HepG2 (cell line): ENCODE data around the gene SEPTIN10. TPM values are rescaled to one million over a fixed set of nuclear protein-coding genes. Genes with fewer than 3 reads are reported as not detected.

ENCODE experiments used
- AGO1 ChIP-seq: fragments of 200-400 bp; formaldehyde crosslinking; IDR thresholded peaks from 2 replicates; pipeline ENCODE4 v1.6.1; 2017; ENCODE audit warnings: mild to moderate bottlenecking, low read depth, low read length, moderate library complexity; ENCODE audit not compliant: poor library complexity, severe bottlenecking
- IRF2 ChIP-seq: IDR thresholded peaks from 2 replicates; pipeline ENCODE4 v1.6.1; 2018; ENCODE audit warnings: missing genetic modification reagents, missing compliant biosample characterization
- KDM3A ChIP-seq: IDR thresholded peaks from 2 replicates; pipeline ENCODE4 v1.6.1; 2018; ENCODE audit warnings: low read depth, missing compliant biosample characterization
- MED8 ChIP-seq: sonication (generic); formaldehyde crosslinking; IDR thresholded peaks from 2 replicates; pipeline ENCODE4 v1.8.1; 2023; ENCODE audit warnings: mild to moderate bottlenecking, missing genetic modification reagents; ENCODE audit not compliant: insufficient replicate concordance
- NFATC3 ChIP-seq: sonication (generic); formaldehyde crosslinking; IDR thresholded peaks from 2 replicates; pipeline ENCODE4 v1.5.1; 2020; ENCODE audit warnings: mild to moderate bottlenecking, missing genetic modification reagents
- PATZ1 ChIP-seq: sonication (generic); formaldehyde crosslinking; IDR thresholded peaks from 2 replicates; pipeline ENCODE4 v1.4.0; 2020; ENCODE audit warnings: missing genetic modification reagents
- PAX8 ChIP-seq: sonication (generic); formaldehyde crosslinking; IDR thresholded peaks from 2 replicates; pipeline ENCODE4 v1.8.0; 2022; ENCODE audit warnings: mild to moderate bottlenecking, missing genetic modification reagents, borderline replicate concordance
- PRPF4 ChIP-seq: fragments of 200-400 bp; formaldehyde crosslinking; IDR thresholded peaks from 2 replicates; pipeline ENCODE4 v1.6.1; 2016; ENCODE audit warnings: low read length, low read depth; ENCODE audit not compliant: poor library complexity, severe bottlenecking
- RAD21 ChIP-seq: fragments of 450-650 bp; formaldehyde crosslinking; IDR thresholded peaks from 2 replicates; pipeline ENCODE4 v1.5.0; 2020; ENCODE audit warnings: mild to moderate bottlenecking
- RFX5 ChIP-seq: IDR thresholded peaks from 2 replicates; pipeline ENCODE4 v1.6.1; 2011; ENCODE audit warnings: low read depth, low read length, improper control_type of control experiment
- SRSF9 ChIP-seq: fragments of 200-400 bp; formaldehyde crosslinking; IDR thresholded peaks from 2 replicates; pipeline ENCODE4 v1.6.1; 2018; ENCODE audit warnings: borderline replicate concordance, mild to moderate bottlenecking, low read depth, low read length; ENCODE audit not compliant: insufficient read depth, poor library complexity, severe bottlenecking
- TCF7 ChIP-seq: sonication (generic); IDR thresholded peaks from 2 replicates; pipeline ENCODE4 v1.6.1; 2016; ENCODE audit warnings: antibody characterized with exemption, low read depth
- TMF1 ChIP-seq: sonication (generic); formaldehyde crosslinking; IDR thresholded peaks from 2 replicates; pipeline ENCODE4 v1.8.1; 2022; ENCODE audit warnings: low read depth, missing genetic modification reagents
- ZBTB44 ChIP-seq: sonication (generic); formaldehyde crosslinking; IDR thresholded peaks from 2 replicates; pipeline ENCODE4 v1.4.0; 2020; ENCODE audit warnings: missing genetic modification reagents
- ZBTB7A ChIP-seq: sonication (generic); formaldehyde crosslinking; IDR thresholded peaks from 2 replicates; pipeline ENCODE4 v1.8.0; 2022; ENCODE audit warnings: mild to moderate bottlenecking, missing genetic modification reagents
- ZC3H4 ChIP-seq: sonication (generic); formaldehyde crosslinking; IDR thresholded peaks from 2 replicates; pipeline ENCODE4 v1.4.0; 2020; ENCODE audit warnings: missing genetic modification reagents, borderline replicate concordance
- ZKSCAN1 ChIP-seq: fragments of 150-350 bp; IDR thresholded peaks from 2 replicates; pipeline ENCODE4 v1.6.1; 2014; ENCODE audit warnings: low read length
- ZMYM3 ChIP-seq: sonication (generic); formaldehyde crosslinking; IDR thresholded peaks from 2 replicates; pipeline ENCODE4 v1.5.1; 2020; ENCODE audit warnings: mild to moderate bottlenecking, missing genetic modification reagents
- ZNF251 ChIP-seq: sonication (generic); formaldehyde crosslinking; IDR thresholded peaks from 2 replicates; pipeline ENCODE4 v1.9.0; 2021; ENCODE audit warnings: mild to moderate bottlenecking, missing genetic modification reagents
- ZNF263 ChIP-seq: sonication (generic); formaldehyde crosslinking; IDR thresholded peaks from 2 replicates; pipeline ENCODE4 v1.4.0; 2020; ENCODE audit warnings: missing genetic modification reagents
- ZNF274 ChIP-seq: sonication (generic); formaldehyde crosslinking; IDR thresholded peaks from 2 replicates; pipeline ENCODE4 v1.5.1; 2020; ENCODE audit warnings: mild to moderate bottlenecking, missing genetic modification reagents
- ZNF660 ChIP-seq: sonication (generic); formaldehyde crosslinking; IDR thresholded peaks from 2 replicates; pipeline ENCODE4 v1.5.1; 2020; ENCODE audit warnings: mild to moderate bottlenecking, low read depth, missing genetic modification reagents, borderline replicate concordance
- polyA plus RNA-seq, 8 experiments: library from polyadenylated mRNA; depleted of rRNA in 3 of 8; stranded (reverse) in 7 of 8; unstranded in 1 of 8; fragments of >200 nt; fragmentation: Illumina TruSeq in 4 of 8; extraction: Trizol in 4 of 8; gene quantifications; 2 replicates each; pipeline versions ENCODE4 v1.2.1 to v1.2.3, GENCODE V29; 2011 to 2016; ENCODE audit warnings: low read depth in 4 of 8, missing spikeins in 1 of 8, mixed read lengths in 1 of 8; ENCODE audit not compliant: insufficient read depth in 1 of 8
- total RNA-seq, 5 experiments: library from RNA; depleted of rRNA; stranded (reverse); fragments of >200 nt; fragmentation: Illumina TruSeq; extraction: Trizol; gene quantifications; 2 replicates each; pipeline ENCODE4 v1.2.3, GENCODE V29; 2016; ENCODE audit warnings: low read depth in 1 of 5
- TF ChIP-seq, protein P1 (sequence below): IDR thresholded peaks from 2 replicates; pipeline ENCODE4 v1.6.1; 2018; ENCODE audit warnings: missing genetic modification reagents, mild to moderate bottlenecking, missing compliant biosample characterization
- TF ChIP-seq, protein P2 (sequence below): sonication (generic); formaldehyde crosslinking; IDR thresholded peaks from 2 replicates; pipeline ENCODE4 v1.5.1; 2020; ENCODE audit warnings: missing genetic modification reagents, mild to moderate bottlenecking, borderline replicate concordance

SEPTIN10 gene
- total and polyA plus RNA-seq, 2 of the 13 experiments (the other 11 are each of a cell fraction or from before 2014, with no cell fraction given), result 45.8 to 67.5 TPM

GRCh38 chr2:109630441-109631430, 17.0 kb upstream of the SEPTIN10 start (continued):
- TF ChIP-seq IRF2 (CRISPR knock-in tag), result peak; percentile 89
- TF ChIP-seq TCF7, result no peak
- no peak for TF ChIP-seq ZBTB7A (CRISPR knock-in tag)
- TF ChIP-seq NFATC3, result 0 out of 2 replicates have a peak, but pooled peaks have one; percentile 54
- TF ChIP-seq RFX5, result no peak
- TF ChIP-seq, protein P1, sequence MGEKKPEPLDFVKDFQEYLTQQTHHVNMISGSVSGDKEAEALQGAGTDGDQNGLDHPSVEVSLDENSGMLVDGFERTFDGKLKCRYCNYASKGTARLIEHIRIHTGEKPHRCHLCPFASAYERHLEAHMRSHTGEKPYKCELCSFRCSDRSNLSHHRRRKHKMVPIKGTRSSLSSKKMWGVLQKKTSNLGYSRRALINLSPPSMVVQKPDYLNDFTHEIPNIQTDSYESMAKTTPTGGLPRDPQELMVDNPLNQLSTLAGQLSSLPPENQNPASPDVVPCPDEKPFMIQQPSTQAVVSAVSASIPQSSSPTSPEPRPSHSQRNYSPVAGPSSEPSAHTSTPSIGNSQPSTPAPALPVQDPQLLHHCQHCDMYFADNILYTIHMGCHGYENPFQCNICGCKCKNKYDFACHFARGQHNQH (CRISPR knock-in tag), result peak; percentile 65
- no peak for TF ChIP-seq ZNF274 (CRISPR knock-in tag)
- TF ChIP-seq TMF1 (CRISPR knock-in tag), result no peak
- no peak for TF ChIP-seq MED8
- TF ChIP-seq, protein P2, sequence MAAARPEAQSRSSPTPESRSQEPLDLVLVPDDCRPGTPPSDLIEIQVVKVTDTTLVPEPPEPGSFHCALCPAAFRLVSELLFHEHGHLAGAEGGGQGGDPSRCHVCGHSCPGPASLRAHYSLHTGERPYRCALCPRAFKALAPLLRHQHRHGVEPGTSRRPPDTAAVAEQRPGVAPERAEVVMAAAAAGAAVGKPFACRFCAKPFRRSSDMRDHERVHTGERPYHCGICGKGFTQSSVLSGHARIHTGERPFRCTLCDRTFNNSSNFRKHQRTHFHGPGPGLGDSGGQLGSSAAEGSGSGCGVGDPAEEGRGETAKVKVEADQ, result no peak
- TF ChIP-seq RAD21 (CRISPR knock-in tag), result peak; percentile 85
- 0 out of 2 replicates have a peak, but pooled peaks have one; percentile 26 for TF ChIP-seq PATZ1 (CRISPR knock-in tag)
- no peak; the same call in 1 of the 2 replicates for TF ChIP-seq KDM3A (CRISPR knock-in tag)
- no peak for TF ChIP-seq SRSF9
- TF ChIP-seq ZC3H4 (CRISPR knock-in tag), result no peak
- no peak for TF ChIP-seq ZNF251 (CRISPR knock-in tag)
- no peak for TF ChIP-seq AGO1
- TF ChIP-seq PRPF4, result no peak
- TF ChIP-seq ZNF660 (CRISPR knock-in tag), result no peak
- TF ChIP-seq PAX8 (CRISPR knock-in tag), result no peak
- TF ChIP-seq ZNF263 (CRISPR knock-in tag), result no peak
- TF ChIP-seq ZMYM3 (CRISPR knock-in tag), result peak; percentile 91
- no peak for TF ChIP-seq ZBTB44 (CRISPR knock-in tag)
- TF ChIP-seq ZKSCAN1, result no peak
